Calu3 (cell line): ENCODE measurements around the gene SCARB1. TPM values are rescaled to one million over a fixed set of nuclear protein-coding genes. Genes with fewer than 3 reads are reported as not detected.

ENCODE experiments used
- BruUV-seq: library from RNA; stranded (reverse); fragments of 400-500 nt; replicated peaks from 2 replicates; lab custom pipeline; 2021; lab: Mats Ljungman, UMichigan
- CTCF ChIA-PET: fragments of 300-600 bp; sonication (Branson Sonifier 250); formaldehyde crosslinking; loops from one replicate; lab custom pipeline; 2022; ENCODE audit warnings: antibody characterized with exemption; lab: Charles Lee
- DNase-seq: peaks from one replicate; pipeline ENCODE4 v3.0.0; 2022
- H3K27ac Mint-ChIP-seq: one replicate; pipeline ENCODE4 v1.8.0; 2022; ENCODE audit warnings: mixed read lengths; ENCODE audit not compliant: unreplicated experiment
- H3K27me3 Mint-ChIP-seq: one replicate; pipeline ENCODE4 v1.8.0; 2022; ENCODE audit warnings: mixed read lengths; ENCODE audit not compliant: unreplicated experiment
- H3K36me3 Mint-ChIP-seq: one replicate; pipeline ENCODE4 v1.8.0; 2022; ENCODE audit warnings: mild to moderate bottlenecking, moderate library complexity, mixed read lengths; ENCODE audit not compliant: insufficient read depth, unreplicated experiment
- H3K4me1 Mint-ChIP-seq: one replicate; pipeline ENCODE4 v1.8.0; 2022; ENCODE audit warnings: mild to moderate bottlenecking, low read depth, mixed read lengths; ENCODE audit not compliant: unreplicated experiment
- H3K4me3 Mint-ChIP-seq: one replicate; pipeline ENCODE4 v1.8.0; 2022; ENCODE audit warnings: mild to moderate bottlenecking, low read depth, moderate library complexity, mixed read lengths; ENCODE audit not compliant: unreplicated experiment
- H3K9me3 Mint-ChIP-seq: one replicate; pipeline ENCODE4 v1.8.0; 2022; ENCODE audit warnings: low read depth, mixed read lengths; ENCODE audit not compliant: unreplicated experiment
- intact Hi-C: fragments of 100-400 bp; cut with micrococcal nuclease; formaldehyde crosslinking; loops from one replicate; pipeline ENCODE4 v1.10.0; 2022; ENCODE audit not compliant: unreplicated experiment
- total RNA-seq: library from RNA; stranded (reverse); gene quantifications from 2 replicates; pipeline ENCODE4 v1.2.3, GENCODE V29; 2022
- TF ChIP-seq, protein P1 (sequence below): fragments of 200-600 bp; IDR thresholded peaks from one replicate; pipeline ENCODE4 v1.8.0; 2022; ENCODE audit warnings: antibody characterized with exemption; ENCODE audit not compliant: unreplicated experiment

Gene SCARB1
- total RNA-seq, 1 experiment from 2014 or later, result 51.6 TPM

DNA sequence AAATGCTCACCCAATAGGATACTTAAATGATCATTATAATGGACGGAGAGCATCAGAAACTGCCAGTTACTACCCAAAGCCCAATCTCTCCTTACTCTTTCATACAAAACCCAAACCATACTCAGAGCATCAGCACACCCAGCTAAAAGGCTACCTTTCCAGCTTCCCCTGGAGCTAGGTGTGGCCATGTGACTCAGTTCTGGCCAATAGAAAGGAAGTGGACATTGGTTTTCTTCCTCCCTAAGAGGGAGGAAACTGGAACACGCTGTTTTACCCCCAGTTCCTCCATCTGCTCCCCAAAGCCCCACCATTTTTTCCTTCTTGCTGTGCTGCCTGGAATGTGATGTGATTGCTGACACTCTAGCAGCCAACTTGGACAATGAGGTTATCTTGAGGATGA is 50.7 kb downstream of the SCARB1 start:
- TF ChIP-seq, protein P1, sequence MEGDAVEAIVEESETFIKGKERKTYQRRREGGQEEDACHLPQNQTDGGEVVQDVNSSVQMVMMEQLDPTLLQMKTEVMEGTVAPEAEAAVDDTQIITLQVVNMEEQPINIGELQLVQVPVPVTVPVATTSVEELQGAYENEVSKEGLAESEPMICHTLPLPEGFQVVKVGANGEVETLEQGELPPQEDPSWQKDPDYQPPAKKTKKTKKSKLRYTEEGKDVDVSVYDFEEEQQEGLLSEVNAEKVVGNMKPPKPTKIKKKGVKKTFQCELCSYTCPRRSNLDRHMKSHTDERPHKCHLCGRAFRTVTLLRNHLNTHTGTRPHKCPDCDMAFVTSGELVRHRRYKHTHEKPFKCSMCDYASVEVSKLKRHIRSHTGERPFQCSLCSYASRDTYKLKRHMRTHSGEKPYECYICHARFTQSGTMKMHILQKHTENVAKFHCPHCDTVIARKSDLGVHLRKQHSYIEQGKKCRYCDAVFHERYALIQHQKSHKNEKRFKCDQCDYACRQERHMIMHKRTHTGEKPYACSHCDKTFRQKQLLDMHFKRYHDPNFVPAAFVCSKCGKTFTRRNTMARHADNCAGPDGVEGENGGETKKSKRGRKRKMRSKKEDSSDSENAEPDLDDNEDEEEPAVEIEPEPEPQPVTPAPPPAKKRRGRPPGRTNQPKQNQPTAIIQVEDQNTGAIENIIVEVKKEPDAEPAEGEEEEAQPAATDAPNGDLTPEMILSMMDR, result no peak
- CTCF ChIA-PET, result no interaction called here
- H3K27ac Mint-ChIP-seq, result no peak overlapping the region
- H3K4me3 Mint-ChIP-seq, result no peak overlapping the region
- DNase-seq, result no peak
- H3K36me3 Mint-ChIP-seq, result peaks cover 11% of the 10 kb centered on the region
- no peaks in the 10 kb centered on the region for H3K9me3 Mint-ChIP-seq
- H3K27me3 Mint-ChIP-seq, result no peaks in the 10 kb centered on the region
- intact Hi-C loops, result no loop called here
- BruUV-seq, result no TSS peak
- H3K4me1 Mint-ChIP-seq, result no peaks in the 10 kb centered on the region

DNA sequence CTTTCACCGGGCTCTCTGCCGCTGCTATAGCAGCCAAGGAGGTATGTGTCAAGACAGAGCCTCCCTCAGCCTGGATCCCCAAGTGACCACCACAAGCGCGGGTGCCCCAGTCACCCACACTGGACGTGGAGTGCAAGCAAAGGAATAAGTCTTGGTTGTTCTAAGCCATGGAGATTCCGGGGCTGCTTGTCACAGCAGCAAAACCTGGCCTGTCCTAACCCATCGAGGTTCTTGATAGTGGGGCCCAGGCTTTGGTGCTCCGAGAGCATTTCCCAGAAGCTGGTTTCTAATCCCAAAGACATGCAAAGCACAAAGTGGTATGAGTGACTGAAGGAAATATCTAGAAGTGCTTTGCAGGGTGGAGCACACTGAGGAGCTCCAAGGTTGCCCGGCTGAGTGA is 51.3 kb downstream of the SCARB1 start:
- BruUV-seq, result no TSS peak
- H3K36me3 Mint-ChIP-seq, result peaks cover 7% of the 10 kb centered on the region
- CTCF ChIA-PET, result no interaction called here

DNA sequence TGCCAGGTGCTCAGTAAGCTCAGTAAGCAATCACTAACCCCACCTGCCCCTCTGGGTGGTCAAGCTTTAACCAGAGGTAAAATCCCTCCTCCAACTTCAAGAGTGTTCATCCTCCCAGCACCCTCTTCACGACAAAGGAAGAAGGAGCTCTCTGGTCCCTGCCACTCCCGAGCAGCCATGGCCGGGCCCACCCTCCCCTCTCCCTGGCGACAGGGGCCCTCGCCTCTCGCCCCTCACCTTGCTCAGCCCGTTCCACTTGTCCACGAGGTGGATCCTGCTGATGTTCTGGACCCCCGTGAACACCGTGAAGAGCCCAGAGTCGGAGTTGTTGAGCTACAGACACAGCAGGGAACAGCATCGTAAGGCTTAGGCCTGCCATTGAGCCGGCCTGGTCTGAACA is 52.0 kb downstream of the SCARB1 start:
- no peak for DNase-seq
- Mint-ChIP-seq H3K4me3 (no peak overlapping the region), H3K27me3 (no peaks in the 10 kb centered on the region), H3K27ac (no peak overlapping the region), H3K36me3 (peaks cover 6% of the 10 kb centered on the region), H3K4me1 (no peaks in the 10 kb centered on the region), H3K9me3 (no peaks in the 10 kb centered on the region)
- TF ChIP-seq, protein P1, result no peak
- CTCF ChIA-PET, result no interaction called here
- intact Hi-C loops, result no loop called here
- BruUV-seq, result no TSS peak

More for the DNA sequence above, 51.3 kb downstream of the SCARB1 start:
- no peak overlapping the region for H3K4me3 Mint-ChIP-seq
- H3K27ac Mint-ChIP-seq, result no peak overlapping the region
- intact Hi-C loops, result no loop called here
- DNase-seq, result no peak
- TF ChIP-seq, protein P1, result no peak
- H3K9me3 Mint-ChIP-seq, result no peaks in the 10 kb centered on the region
- H3K27me3 Mint-ChIP-seq, result no peaks in the 10 kb centered on the region
- H3K4me1 Mint-ChIP-seq, result no peaks in the 10 kb centered on the region

DNA sequence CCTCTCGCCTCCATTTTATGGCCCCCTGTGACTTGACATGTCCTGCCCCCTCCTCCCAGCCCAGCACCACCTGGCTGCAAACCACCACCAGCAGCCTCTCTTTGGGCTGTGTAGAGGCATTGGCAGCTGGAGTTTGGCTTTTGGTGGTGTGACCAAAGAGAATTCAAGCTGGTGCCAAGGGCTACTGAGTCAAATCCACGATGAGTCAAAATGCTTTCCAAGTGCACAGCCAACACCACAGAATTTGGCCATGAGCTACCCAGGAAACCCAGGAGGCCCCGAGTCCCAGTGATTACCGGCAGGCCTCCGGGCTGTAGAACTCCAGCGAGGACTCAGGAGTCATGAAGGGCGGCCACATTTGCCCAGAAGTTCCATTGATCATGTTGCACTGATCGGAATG is 53.8 kb downstream of the SCARB1 start:
- Mint-ChIP-seq H3K4me3 (no peak overlapping the region), H3K4me1 (no peaks in the 10 kb centered on the region), H3K36me3 (peaks cover 6% of the 10 kb centered on the region), H3K27ac (no peak overlapping the region), H3K9me3 (no peaks in the 10 kb centered on the region), H3K27me3 (no peaks in the 10 kb centered on the region)
- DNase-seq, result no peak
- BruUV-seq, result no TSS peak
- CTCF ChIA-PET, result no interaction called here
- TF ChIP-seq, protein P1, result no peak
- intact Hi-C loops, result no loop called here
